ENCODE data around the gene ATG2A. TPM values are rescaled to one million over a fixed set of nuclear protein-coding genes. Genes with fewer than 3 reads are reported as not detected.

ATG2A gene
- total and polyA plus RNA-seq, 9 of the 15 experiments (the other 6 are each of a cell fraction or from before 2014, with no cell fraction given): 0.25 to 45.9 (median 5.2) TPM

DNA sequence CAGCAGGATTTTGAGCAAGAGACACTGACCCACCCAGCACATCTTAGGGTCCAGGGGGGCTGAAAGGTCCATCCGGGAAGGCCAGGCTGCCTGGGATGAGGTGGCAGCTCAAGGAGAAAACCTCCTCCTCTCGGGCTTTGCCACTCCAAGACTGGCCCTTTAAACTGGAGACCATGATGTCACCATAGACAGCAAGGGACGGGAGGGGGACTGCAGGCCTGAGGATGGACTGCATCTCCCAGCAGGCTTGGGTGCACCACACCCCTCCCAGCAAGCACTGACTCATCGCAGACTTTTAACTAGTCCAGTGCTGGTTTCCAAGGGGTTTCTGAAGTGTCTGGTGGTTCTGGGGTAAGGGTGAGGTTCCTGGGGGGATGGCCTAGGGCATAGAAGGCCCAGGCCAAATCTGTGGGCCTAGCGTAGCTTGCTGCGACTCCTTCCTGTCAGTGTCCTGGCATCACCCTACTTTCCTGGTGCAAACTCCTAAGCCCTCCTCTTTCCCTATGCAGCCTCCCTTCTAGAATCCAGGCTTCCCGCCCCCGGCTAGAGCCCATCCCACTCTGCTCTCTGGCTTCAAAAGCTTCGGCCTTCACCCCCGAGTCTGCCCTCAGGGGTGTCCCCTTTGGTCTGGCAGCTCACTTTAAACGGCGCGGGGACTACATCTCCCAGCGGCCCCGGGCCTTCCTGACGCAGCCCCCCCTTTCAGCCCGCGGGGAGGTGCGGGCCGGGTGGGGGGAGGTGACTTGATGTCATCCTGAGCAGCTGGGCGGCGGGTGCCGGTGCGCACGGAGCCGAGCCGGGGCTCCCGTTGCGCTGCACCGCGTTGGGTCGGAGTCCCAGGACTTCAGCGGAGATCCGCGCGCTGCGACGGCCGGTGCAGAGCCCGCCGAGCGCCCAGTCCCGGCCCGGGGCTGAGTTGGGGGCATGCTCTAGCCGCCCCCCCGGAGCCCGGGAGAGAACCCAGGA, 7.2 kb upstream of the ATG2A start, which contains the start of gene PPP2R5B (continued):
- TF ChIP-seq, protein P1, sequence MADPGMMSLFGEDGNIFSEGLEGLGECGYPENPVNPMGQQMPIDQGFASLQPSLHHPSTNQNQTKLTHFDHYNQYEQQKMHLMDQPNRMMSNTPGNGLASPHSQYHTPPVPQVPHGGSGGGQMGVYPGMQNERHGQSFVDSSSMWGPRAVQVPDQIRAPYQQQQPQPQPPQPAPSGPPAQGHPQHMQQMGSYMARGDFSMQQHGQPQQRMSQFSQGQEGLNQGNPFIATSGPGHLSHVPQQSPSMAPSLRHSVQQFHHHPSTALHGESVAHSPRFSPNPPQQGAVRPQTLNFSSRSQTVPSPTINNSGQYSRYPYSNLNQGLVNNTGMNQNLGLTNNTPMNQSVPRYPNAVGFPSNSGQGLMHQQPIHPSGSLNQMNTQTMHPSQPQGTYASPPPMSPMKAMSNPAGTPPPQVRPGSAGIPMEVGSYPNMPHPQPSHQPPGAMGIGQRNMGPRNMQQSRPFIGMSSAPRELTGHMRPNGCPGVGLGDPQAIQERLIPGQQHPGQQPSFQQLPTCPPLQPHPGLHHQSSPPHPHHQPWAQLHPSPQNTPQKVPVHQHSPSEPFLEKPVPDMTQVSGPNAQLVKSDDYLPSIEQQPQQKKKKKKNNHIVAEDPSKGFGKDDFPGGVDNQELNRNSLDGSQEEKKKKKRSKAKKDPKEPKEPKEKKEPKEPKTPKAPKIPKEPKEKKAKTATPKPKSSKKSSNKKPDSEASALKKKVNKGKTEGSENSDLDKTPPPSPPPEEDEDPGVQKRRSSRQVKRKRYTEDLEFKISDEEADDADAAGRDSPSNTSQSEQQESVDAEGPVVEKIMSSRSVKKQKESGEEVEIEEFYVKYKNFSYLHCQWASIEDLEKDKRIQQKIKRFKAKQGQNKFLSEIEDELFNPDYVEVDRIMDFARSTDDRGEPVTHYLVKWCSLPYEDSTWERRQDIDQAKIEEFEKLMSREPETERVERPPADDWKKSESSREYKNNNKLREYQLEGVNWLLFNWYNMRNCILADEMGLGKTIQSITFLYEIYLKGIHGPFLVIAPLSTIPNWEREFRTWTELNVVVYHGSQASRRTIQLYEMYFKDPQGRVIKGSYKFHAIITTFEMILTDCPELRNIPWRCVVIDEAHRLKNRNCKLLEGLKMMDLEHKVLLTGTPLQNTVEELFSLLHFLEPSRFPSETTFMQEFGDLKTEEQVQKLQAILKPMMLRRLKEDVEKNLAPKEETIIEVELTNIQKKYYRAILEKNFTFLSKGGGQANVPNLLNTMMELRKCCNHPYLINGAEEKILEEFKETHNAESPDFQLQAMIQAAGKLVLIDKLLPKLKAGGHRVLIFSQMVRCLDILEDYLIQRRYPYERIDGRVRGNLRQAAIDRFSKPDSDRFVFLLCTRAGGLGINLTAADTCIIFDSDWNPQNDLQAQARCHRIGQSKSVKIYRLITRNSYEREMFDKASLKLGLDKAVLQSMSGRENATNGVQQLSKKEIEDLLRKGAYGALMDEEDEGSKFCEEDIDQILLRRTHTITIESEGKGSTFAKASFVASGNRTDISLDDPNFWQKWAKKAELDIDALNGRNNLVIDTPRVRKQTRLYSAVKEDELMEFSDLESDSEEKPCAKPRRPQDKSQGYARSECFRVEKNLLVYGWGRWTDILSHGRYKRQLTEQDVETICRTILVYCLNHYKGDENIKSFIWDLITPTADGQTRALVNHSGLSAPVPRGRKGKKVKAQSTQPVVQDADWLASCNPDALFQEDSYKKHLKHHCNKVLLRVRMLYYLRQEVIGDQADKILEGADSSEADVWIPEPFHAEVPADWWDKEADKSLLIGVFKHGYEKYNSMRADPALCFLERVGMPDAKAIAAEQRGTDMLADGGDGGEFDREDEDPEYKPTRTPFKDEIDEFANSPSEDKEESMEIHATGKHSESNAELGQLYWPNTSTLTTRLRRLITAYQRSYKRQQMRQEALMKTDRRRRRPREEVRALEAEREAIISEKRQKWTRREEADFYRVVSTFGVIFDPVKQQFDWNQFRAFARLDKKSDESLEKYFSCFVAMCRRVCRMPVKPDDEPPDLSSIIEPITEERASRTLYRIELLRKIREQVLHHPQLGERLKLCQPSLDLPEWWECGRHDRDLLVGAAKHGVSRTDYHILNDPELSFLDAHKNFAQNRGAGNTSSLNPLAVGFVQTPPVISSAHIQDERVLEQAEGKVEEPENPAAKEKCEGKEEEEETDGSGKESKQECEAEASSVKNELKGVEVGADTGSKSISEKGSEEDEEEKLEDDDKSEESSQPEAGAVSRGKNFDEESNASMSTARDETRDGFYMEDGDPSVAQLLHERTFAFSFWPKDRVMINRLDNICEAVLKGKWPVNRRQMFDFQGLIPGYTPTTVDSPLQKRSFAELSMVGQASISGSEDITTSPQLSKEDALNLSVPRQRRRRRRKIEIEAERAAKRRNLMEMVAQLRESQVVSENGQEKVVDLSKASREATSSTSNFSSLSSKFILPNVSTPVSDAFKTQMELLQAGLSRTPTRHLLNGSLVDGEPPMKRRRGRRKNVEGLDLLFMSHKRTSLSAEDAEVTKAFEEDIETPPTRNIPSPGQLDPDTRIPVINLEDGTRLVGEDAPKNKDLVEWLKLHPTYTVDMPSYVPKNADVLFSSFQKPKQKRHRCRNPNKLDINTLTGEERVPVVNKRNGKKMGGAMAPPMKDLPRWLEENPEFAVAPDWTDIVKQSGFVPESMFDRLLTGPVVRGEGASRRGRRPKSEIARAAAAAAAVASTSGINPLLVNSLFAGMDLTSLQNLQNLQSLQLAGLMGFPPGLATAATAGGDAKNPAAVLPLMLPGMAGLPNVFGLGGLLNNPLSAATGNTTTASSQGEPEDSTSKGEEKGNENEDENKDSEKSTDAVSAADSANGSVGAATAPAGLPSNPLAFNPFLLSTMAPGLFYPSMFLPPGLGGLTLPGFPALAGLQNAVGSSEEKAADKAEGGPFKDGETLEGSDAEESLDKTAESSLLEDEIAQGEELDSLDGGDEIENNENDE (IDR thresholded peaks at IDR 0.05; ENCODE audit: low read depth, low read length): no peak
- TF ChIP-seq MCM7 (IDR thresholded peaks at IDR 0.05) (no peak), LEF1 (IDR thresholded peaks at IDR 0.05) (no peak), ATF7 (IDR thresholded peaks at IDR 0.05) (peak; percentile 98), MCM3 (IDR thresholded peaks at IDR 0.05) (no peak), GABPB2 (CRISPR knock-in tag; conservative IDR thresholded peaks at IDR 0.05) (no peak), FOXA3 (CRISPR knock-in tag; conservative IDR thresholded peaks at IDR 0.05 in 1 of 2, IDR thresholded peaks at IDR 0.05 in 1 of 2) (no peak; a peak in 1 of 4 replicates), PPARD (CRISPR knock-in tag; IDR thresholded peaks at IDR 0.05) (no peak), FOSL1 (tag; conservative IDR thresholded peaks at IDR 0.05) (peak; percentile 100), FOXM1 (IDR thresholded peaks at IDR 0.05; ENCODE audit: low read depth) (peak; percentile 95), FOXM1 (CRISPR knock-in tag; IDR thresholded peaks at IDR 0.05; ENCODE audit: low read depth) (no peak)
- TF ChIP-seq, protein P2, sequence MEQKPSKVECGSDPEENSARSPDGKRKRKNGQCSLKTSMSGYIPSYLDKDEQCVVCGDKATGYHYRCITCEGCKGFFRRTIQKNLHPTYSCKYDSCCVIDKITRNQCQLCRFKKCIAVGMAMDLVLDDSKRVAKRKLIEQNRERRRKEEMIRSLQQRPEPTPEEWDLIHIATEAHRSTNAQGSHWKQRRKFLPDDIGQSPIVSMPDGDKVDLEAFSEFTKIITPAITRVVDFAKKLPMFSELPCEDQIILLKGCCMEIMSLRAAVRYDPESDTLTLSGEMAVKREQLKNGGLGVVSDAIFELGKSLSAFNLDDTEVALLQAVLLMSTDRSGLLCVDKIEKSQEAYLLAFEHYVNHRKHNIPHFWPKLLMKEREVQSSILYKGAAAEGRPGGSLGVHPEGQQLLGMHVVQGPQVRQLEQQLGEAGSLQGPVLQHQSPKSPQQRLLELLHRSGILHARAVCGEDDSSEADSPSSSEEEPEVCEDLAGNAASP (IDR thresholded peaks at IDR 0.05): no peak
- TF ChIP-seq, protein P3, sequence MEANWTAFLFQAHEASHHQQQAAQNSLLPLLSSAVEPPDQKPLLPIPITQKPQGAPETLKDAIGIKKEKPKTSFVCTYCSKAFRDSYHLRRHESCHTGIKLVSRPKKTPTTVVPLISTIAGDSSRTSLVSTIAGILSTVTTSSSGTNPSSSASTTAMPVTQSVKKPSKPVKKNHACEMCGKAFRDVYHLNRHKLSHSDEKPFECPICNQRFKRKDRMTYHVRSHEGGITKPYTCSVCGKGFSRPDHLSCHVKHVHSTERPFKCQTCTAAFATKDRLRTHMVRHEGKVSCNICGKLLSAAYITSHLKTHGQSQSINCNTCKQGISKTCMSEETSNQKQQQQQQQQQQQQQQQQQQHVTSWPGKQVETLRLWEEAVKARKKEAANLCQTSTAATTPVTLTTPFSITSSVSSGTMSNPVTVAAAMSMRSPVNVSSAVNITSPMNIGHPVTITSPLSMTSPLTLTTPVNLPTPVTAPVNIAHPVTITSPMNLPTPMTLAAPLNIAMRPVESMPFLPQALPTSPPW (CRISPR knock-in tag; IDR thresholded peaks at IDR 0.05): peak; percentile 100

All from K562 (cell line).